OCI-LY1 (cell line): Measurements from ENCODE around the gene GBX1.
A peak's percentile ranks its signal among the peaks of the same experiment; 100 is the strongest.

Source experiments
- H2AFZ ChIP-seq: fragments of 200-600 bp; sonication (generic), shearing (Covaris generic); 2 replicates; pipeline ENCODE4 v1.6.0; 2014; ENCODE audit warnings: antibody characterized with exemption, mild to moderate bottlenecking, low read length
- H3F3A ChIP-seq: fragments of 200-600 bp; sonication (generic), shearing (Covaris generic); 2 replicates; pipeline ENCODE4 v1.6.0; 2014; ENCODE audit warnings: mild to moderate bottlenecking, antibody characterized with exemption, low read length, moderate library complexity; ENCODE audit not compliant: insufficient read depth
- H3K27ac ChIP-seq: fragments of 200-600 bp; sonication (generic); 2 replicates; pipeline ENCODE4 v1.5.1; 2014; ENCODE audit warnings: low read length, mixed run types, mild to moderate bottlenecking, low read depth; ENCODE audit not compliant: poor library complexity, severe bottlenecking
- H3K27me3 ChIP-seq: fragments of 200-600 bp; sonication (generic); 2 replicates; pipeline ENCODE4 v1.6.0; 2014; ENCODE audit warnings: antibody characterized with exemption, mild to moderate bottlenecking, low read length, moderate library complexity; ENCODE audit not compliant: insufficient read depth
- H3K36me3 ChIP-seq: fragments of 200-600 bp; sonication (generic); 2 replicates; pipeline ENCODE4 v1.6.1; 2014; ENCODE audit warnings: mild to moderate bottlenecking, antibody characterized with exemption, low read length, moderate library complexity, mixed read lengths; ENCODE audit not compliant: insufficient read depth
- H3K4me1 ChIP-seq: fragments of 200-600 bp; sonication (generic); 2 replicates; pipeline ENCODE4 v1.5.1; 2014; ENCODE audit warnings: mild to moderate bottlenecking, low read length, moderate library complexity; ENCODE audit not compliant: insufficient read depth, severe bottlenecking
- H3K4me2 ChIP-seq: fragments of 200-600 bp; sonication (generic), shearing (Covaris generic); 2 replicates; pipeline ENCODE4 v1.6.1; 2014; ENCODE audit warnings: low read length
- H3K4me3 ChIP-seq: fragments of 200-600 bp; sonication (generic); 2 replicates; pipeline ENCODE4 v1.5.1; 2014; ENCODE audit warnings: low read length, low read depth, mild to moderate bottlenecking, mixed read lengths; ENCODE audit not compliant: poor library complexity, severe bottlenecking
- H3K79me2 ChIP-seq: fragments of 200-600 bp; shearing (Covaris generic); 2 replicates; pipeline ENCODE4 v1.6.1; 2016; ENCODE audit warnings: mixed run types, low read length, mixed read lengths; ENCODE audit not compliant: insufficient read depth
- H3K9ac ChIP-seq: fragments of 200-600 bp; sonication (generic), shearing (Covaris generic); 2 replicates; pipeline ENCODE4 v1.6.1; 2014; ENCODE audit warnings: mild to moderate bottlenecking, low read length, mixed read lengths
- H3K9me2 ChIP-seq: fragments of 200-600 bp; sonication (generic), shearing (Covaris generic); 2 replicates; pipeline ENCODE4 v1.6.1; 2014; ENCODE audit warnings: low read depth, mild to moderate bottlenecking, low read length, mixed read lengths
- H3K9me3 ChIP-seq: fragments of 200-600 bp; shearing (Covaris generic); 2 replicates; pipeline ENCODE4 v1.6.1; 2014; ENCODE audit warnings: low read length, mixed read lengths
- H4K20me1 ChIP-seq: fragments of 200-600 bp; sonication (generic), shearing (Covaris generic); 2 replicates; pipeline ENCODE4 v1.6.0; 2016; ENCODE audit warnings: mild to moderate bottlenecking, low read length; ENCODE audit not compliant: insufficient read depth
- EZH2 ChIP-seq: fragments of 200-600 bp; sonication (generic), shearing (Covaris generic); IDR thresholded peaks from 2 replicates; pipeline ENCODE4 v1.8.0; 2017; ENCODE audit warnings: borderline replicate concordance, mixed run types, mild to moderate bottlenecking, antibody characterized with exemption, low read length, moderate library complexity, mixed read lengths
- TF ChIP-seq, protein P1 (sequence below): fragments of 200-600 bp; sonication (generic), shearing (Covaris generic); IDR thresholded peaks from 2 replicates; pipeline ENCODE4 v1.5.1; 2017; ENCODE audit warnings: mild to moderate bottlenecking, antibody characterized with exemption, low read length, moderate library complexity, mixed read lengths

The GBX1 gene

DNA sequence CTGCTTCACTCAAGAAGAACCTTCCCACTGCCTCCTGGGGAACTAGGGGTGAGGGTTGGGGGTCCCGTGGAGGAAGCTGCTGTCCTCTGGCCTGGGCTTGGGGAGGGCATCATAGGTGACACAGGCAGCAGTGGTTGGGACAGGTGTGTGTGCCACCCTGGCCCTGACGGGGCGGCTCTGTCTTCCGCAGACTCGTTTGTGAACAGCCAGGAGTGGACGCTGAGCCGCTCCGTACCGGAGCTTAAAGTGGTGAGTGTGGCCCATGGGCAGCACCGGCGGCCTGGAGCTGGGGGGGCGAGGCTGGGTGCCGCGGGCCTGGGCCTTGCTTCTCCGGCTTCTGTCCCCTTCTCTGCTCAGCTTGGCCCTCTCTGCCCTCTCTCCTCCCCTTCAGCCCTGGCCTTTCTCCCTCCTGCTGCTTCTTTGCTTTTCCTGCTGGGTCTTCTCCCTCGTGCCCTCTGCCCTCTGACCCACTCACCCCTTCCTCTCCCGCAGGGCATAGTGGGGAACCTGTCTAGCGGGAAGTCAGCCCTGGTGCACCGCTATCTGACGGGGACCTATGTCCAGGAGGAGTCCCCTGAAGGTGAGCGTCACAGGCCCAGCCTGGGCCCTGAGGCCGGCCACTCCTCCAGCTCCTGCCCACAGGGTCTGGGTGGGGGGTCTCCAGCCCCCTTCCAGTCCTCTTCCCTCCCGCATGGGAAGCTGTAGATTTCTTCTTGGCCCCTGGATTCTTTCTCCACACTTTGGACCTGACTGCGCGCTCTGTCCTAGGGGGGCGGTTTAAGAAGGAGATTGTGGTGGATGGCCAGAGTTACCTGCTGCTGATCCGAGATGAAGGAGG is 50.7 kb downstream of the GBX1 start:
- peak overlapping the region; percentile 14 for H3K4me3 ChIP-seq
- H3K9me3 ChIP-seq, result no peaks in the 10 kb centered on the region
- TF ChIP-seq EZH2, result no peak
- TF ChIP-seq, protein P1, sequence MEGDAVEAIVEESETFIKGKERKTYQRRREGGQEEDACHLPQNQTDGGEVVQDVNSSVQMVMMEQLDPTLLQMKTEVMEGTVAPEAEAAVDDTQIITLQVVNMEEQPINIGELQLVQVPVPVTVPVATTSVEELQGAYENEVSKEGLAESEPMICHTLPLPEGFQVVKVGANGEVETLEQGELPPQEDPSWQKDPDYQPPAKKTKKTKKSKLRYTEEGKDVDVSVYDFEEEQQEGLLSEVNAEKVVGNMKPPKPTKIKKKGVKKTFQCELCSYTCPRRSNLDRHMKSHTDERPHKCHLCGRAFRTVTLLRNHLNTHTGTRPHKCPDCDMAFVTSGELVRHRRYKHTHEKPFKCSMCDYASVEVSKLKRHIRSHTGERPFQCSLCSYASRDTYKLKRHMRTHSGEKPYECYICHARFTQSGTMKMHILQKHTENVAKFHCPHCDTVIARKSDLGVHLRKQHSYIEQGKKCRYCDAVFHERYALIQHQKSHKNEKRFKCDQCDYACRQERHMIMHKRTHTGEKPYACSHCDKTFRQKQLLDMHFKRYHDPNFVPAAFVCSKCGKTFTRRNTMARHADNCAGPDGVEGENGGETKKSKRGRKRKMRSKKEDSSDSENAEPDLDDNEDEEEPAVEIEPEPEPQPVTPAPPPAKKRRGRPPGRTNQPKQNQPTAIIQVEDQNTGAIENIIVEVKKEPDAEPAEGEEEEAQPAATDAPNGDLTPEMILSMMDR, result no peak
- no peak overlapping the region for H3K9ac ChIP-seq
- H3K4me2 ChIP-seq, result peak overlapping the region; percentile 5; the same call in 1 of the 2 replicates
- H3F3A ChIP-seq, result no peaks in the 10 kb centered on the region
- H2AFZ ChIP-seq, result no peak overlapping the region
- no peaks in the 10 kb centered on the region for H3K36me3 ChIP-seq
- H4K20me1 ChIP-seq, result no peaks in the 10 kb centered on the region
- H3K27ac ChIP-seq, result no peak overlapping the region
- no peaks in the 10 kb centered on the region for H3K79me2 ChIP-seq
- peaks cover 9% of the 10 kb centered on the region for H3K4me1 ChIP-seq
- peaks cover 5% of the 10 kb centered on the region; the same call in 1 of the 2 replicates for H3K27me3 ChIP-seq
- no peaks in the 10 kb centered on the region for H3K9me2 ChIP-seq

DNA sequence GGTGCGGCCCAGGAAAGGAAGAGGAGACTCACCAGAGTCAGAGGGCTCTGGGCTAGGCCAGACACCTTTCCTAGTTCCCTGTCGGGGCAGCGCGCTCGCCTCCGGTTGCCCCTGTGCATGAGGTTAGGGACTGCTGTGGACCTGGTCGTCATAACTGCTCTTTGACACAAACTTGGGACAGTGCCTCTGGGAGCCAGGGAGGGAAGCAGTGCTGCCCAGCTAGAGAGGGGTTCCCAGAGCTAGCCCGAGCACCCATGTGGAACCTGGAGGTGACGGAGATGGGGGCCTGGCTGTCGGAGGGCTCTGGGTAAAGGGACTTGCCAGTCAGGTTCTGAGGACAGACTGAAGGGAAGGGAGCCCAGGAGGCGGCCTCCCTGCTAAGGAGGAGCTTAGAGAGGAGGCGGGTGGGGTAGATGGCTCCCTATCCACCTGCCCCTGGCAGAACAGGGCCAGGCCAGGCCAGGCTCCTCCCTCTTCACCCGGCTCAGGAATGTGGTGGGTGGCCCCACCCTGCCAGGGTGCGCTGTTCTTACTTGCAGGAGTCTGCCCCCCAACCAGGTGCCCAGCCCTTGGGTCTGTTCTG is 51.6 kb downstream of the GBX1 start:
- no peak overlapping the region for H3K27ac ChIP-seq
- no peak overlapping the region for H2AFZ ChIP-seq
- no peaks in the 10 kb centered on the region for H3K79me2 ChIP-seq
- H3K4me1 ChIP-seq, result peaks cover 9% of the 10 kb centered on the region
- H3K4me3 ChIP-seq, result no peak overlapping the region
- peak overlapping the region; percentile 26; the same call in 1 of the 2 replicates for H3K4me2 ChIP-seq
- H3K9ac ChIP-seq, result no peak overlapping the region
- H3K36me3 ChIP-seq, result no peaks in the 10 kb centered on the region
- H3K9me3 ChIP-seq, result no peaks in the 10 kb centered on the region
- no peaks in the 10 kb centered on the region for H4K20me1 ChIP-seq
- TF ChIP-seq, protein P1, result no peak
- TF ChIP-seq EZH2, result no peak
- H3F3A ChIP-seq, result no peaks in the 10 kb centered on the region
- H3K9me2 ChIP-seq, result no peaks in the 10 kb centered on the region
- H3K27me3 ChIP-seq, result peaks cover 5% of the 10 kb centered on the region; the same call in 1 of the 2 replicates

DNA sequence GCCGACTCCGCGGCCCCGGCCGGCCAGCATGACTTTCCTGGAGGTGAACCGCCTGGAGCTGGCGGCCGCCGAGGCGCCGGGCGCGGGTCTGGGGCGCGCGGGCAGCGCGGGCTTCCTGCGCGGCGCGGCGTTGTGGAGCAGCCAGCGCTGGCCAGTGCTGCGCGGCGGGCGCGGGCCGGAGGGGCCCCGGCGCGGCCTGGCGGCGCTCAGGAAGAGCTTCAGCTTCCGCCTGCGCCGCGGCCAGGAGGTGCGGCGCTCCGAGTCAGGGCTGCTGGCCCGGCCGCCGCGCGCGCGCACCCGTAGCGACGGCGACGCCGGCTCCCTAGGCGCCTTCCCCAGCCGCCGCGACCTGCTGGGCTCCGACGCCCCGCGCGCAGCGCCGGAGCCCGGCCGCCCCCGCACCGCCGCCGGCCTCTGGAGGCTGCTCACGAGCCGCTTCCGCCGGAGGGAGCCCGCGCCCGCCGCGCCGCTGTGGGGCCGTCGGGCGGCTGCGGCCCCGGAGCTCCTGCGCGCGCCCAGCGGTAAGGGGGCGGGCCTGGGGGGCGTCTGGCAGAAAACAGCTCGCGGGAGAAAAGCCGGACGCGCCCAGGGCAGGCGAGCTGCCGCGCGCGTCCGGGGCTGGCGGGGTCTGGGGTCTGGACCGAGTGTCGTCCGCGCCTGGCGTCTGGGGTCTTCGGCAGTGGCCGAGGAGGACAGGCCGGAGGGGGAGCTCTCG is 52.2 kb downstream of the GBX1 start:
- peak overlapping the region; percentile 26; the same call in 1 of the 2 replicates for H3K4me2 ChIP-seq
- H4K20me1 ChIP-seq, result no peaks in the 10 kb centered on the region
- no peaks in the 10 kb centered on the region for H3K79me2 ChIP-seq
- H3K27ac ChIP-seq, result no peak overlapping the region
- TF ChIP-seq, protein P1, result no peak
- no peak for TF ChIP-seq EZH2
- H3K27me3 ChIP-seq, result peaks cover 5% of the 10 kb centered on the region; the same call in 1 of the 2 replicates
- no peaks in the 10 kb centered on the region for H3F3A ChIP-seq
- H2AFZ ChIP-seq, result no peak overlapping the region
- H3K9me2 ChIP-seq, result no peaks in the 10 kb centered on the region
- H3K4me1 ChIP-seq, result peaks cover 9% of the 10 kb centered on the region
- no peak overlapping the region for H3K9ac ChIP-seq
- no peak overlapping the region for H3K4me3 ChIP-seq
- H3K36me3 ChIP-seq, result no peaks in the 10 kb centered on the region
- H3K9me3 ChIP-seq, result no peaks in the 10 kb centered on the region
